Activated CD4-positive, alpha-beta T cell treated with anti-CD3 and anti-CD28 coated beads, Interleukin-2, amount 50 U/mL, for 24 hours (primary cell): ENCODE data around the gene SERPINA10.

Source experiments
- DNase-seq, 2 donors: peaks; one replicate each; pipeline ENCODE4 v3.0.0-alpha.2; 2020; ENCODE audit warnings: low read depth in 1 of 2, low spot score in 1 of 2

SERPINA10 gene

DNA sequence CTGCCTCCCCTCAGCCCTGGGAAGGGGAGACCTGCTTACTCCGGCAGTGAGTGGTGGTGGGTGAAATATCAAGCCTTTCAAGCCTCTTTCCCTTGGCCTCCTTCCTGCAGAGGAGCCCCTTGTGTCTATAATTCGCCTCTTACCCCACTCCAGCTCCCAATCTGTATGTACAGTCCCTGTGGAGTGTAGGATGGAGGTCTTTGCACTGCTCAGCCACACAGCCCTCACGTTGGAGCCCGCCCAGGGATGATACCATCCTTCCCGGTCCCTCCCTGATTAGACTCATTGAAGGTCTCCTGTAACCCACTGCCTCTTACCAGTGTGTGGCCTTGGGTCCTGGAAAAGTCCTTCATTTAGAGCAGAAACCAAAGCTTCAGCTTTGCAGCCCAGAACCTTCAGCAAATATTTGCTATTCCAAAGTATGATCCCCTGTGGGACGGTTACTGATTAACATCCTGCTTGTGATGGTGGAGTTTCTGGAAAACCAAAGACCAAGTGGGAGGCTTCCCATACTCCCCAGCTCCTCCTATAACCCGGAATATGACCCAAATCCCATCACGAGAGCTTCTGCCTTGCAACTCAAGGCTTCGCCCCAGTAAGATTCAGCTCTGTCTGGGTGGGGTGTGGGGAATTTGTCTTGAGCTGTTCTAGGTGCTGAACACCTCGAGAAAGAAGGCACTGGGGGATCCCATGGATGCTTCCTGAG lies at the start of gene SERPINA10:
SERPINA10 (minus strand) TSS at position 397 of the 706 bp plus-strand sequence. CDS start 2,675 bp downstream, outside the sequence.
- DNase-seq, result no peak

DNA sequence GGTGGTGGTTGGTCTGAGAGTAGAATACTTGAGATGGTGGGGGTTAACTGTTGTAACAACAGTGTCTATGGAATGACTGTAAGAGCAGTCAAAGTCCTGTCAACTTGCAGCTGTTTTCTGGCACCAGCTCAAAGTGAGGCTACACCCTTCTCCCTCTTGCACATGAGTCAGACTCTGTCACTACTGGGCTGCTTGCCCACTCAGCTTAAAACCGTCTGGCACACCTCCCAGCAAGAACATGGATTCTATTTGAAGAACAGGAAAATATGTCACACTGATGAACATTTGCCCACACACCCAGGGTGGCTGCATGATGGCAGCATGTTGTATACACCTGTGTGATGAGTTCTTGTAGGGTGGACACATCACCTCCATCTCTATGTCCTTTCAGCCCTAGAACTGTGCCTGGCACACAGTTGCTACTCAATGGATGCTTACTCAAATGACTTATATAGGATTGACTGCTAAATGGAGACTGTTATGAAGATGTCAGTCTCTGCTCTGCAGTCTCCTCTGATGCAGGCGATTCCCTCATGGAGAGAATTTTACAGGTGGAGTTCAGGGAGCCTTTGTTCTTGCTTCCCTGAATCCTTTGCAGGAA lies 49.4 kb upstream of the SERPINA10 start:
- DNase-seq, result no peak

DNA sequence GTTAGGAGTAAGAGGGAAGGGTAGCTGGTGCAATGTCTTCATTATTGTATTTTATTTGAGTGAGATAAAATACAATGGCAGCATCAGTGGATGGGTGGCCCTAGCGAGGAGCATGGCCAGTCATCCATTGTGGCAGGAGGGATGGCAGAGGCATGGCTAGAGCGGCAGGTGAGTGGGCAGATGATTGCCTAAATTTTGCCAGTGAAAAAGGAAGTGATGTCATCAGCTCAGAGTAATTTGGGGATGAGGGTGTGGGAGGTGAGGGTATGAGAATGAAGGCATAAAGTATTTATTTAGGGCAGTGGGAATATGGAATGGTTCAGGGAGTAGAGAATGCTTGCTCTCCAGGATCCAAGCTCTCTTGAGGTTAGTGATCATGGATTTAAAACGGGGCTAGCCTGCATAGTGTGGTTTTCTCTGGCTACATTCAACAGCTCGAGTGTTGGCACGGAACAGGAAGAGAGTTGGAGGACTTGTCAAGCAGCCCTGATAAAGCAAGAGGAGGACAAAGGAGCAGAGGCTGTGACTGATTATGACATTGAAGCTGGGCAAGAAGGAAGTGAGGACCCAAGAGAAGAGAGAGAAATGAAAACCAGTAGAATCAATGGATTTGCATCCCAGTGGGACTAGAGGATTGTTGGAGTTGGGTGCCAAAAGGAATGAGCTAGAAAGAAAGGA lies 48.7 kb upstream of the SERPINA10 start:
- no peak for DNase-seq

DNA sequence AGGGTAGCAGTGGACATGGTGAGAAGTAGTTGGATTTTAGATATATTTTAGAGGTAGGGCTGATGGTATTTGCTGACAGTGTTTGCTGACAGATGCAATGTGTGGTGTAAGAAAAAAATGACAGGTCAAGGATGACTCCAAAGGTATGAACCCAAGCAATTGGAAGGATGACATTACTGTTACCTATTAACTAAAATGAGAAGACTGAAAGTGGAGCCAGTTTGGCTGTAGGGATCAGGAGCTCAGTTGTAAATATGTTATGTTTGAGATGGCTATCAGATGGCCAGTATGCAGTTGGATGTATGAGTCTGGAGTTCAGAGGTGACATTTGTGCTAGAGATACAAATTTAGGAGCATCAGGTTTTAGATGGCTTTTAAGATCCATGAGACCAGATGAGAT lies 47.5 kb upstream of the SERPINA10 start:
- no peak for DNase-seq

DNA sequence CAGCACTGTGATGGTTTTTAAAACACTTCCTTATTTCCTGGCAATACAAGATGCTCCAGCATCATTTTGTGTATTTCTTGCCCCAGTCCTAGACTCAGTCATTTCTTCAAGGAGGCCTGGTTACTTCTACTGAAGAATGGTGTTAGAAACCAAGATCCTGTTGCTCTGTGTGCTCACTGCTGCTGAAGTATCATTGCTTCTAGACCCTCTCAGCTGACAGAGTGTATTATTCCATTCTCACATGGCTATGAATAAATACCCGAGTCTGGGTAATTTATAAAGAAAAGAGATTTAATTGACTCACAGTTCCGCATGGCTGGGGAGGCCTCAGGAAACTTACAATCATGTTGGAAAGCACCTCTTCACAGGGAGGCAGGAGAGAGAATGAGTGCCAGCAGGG lies 45.0 kb upstream of the SERPINA10 start:
- no peak for DNase-seq

GRCh38 chr14:94337274-94337673 lies 44.2 kb upstream of the SERPINA10 start:
- no peak for DNase-seq

GRCh38 chr14:94334872-94335271 lies 41.8 kb upstream of the SERPINA10 start:
- no peak for DNase-seq

GRCh38 chr14:94332587-94332986 lies 39.5 kb upstream of the SERPINA10 start:
- no peak for DNase-seq

DNA sequence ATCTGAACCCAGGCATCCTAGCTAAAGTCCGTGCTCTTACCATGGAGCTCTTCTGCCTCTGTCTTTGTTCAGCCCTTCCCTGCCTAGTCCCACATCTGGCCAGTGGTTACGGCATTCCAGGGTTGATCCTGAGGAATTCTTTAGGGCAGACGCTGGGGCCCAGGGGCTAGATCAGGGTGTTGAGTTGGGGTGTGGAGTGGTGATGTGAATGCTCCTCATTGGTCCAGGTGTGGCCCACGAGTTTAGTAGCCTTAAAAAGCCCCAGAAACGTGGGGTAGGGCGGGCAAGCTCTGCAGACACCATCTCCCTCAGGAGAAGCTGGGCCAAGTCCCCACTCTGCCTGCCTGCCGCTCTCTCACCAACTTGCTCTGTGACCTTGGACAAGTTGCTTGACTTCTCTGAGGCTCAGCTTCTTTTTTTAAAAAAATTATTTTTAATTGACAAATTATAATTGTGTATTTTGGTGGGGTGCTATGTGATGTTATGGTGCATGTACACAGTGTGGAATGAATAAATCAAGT lies 39.1 kb upstream of the SERPINA10 start:
- DNase-seq, result no peak

DNA sequence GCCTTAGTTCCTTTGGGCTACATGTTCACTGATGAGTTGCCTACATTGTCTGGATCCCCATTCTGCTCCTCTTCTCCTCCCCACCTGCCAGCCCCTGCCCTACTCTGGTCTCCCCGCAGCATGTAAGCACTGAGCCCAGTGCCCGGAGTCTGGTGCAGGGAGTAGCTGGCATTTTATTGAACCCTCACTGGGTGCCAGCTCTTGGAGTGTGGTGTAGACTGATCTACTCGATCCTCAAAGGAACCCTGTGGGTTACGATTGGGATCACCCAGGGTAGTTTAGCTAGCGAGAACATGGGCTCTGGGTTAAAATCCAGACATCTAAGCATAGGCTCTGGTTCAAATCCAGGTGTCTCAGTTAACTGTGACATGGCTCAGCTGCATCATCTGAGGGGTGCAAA lies 38.4 kb upstream of the SERPINA10 start:
- no peak for DNase-seq

- DNase-seq, result no peak
These were observed 37.8 kb upstream of the SERPINA10 start for GRCh38 chr14:94330857-94331256.

- no peak for DNase-seq
These were observed 37.4 kb upstream of the SERPINA10 start for GRCh38 chr14:94330432-94330831.

- DNase-seq, result no peak
These were observed 36.8 kb upstream of the SERPINA10 start for GRCh38 chr14:94329857-94330256.

- no peak for DNase-seq
These were observed 35.1 kb upstream of the SERPINA10 start for GRCh38 chr14:94328196-94328595.

GRCh38 chr14:94322648-94323570 lies 29.8 kb upstream of the SERPINA10 start, which contains the start of gene SERPINA6:
Gene SERPINA6 (minus strand): TSS chr14:94323336. CDS start chr14:94314648, 8,688 bp downstream.
- no peak for DNase-seq

GRCh38 chr14:94321421-94322271 lies 28.6 kb upstream of the SERPINA10 start:
- no peak for DNase-seq

DNA sequence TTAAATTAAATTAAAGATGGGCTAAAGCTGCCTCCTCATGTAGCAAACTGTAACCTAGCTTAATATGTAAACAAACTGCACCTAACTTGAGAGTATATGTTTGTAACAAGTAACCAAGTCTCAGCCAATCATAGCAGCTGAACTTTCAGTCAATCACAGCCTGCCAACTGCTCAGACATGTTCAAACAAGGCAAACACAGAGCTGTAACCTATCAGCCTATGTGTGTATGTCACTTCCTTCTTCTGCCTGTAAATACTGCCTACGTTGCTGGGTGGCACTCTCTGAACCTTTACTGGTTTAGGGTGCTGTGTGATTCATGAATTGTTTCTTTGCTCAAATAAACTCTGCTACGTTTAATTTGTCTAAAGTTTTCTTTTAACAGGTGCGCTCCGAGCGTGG lies 27.2 kb upstream of the SERPINA10 start:
- no peak for DNase-seq

- DNase-seq, result no peak
These were observed 24.2 kb upstream of the SERPINA10 start for GRCh38 chr14:94317259-94317658.

- DNase-seq, result no peak
These were observed 23.6 kb upstream of the SERPINA10 start for GRCh38 chr14:94316692-94317091.

GRCh38 chr14:94314890-94315289 lies 21.8 kb upstream of the SERPINA10 start:
- no peak for DNase-seq
